GM21367 (cell line): Measurements from ENCODE around the gene WDR12.
"Not testable (repeated sequence)": the region's sequence is repeated elsewhere in the genome, so short reads cannot be mapped to it uniquely, and the experiment has no call there.

Experiments
- ATAC-seq: cut with Tn5 transposase; IDR thresholded peaks from one replicate; pipeline ENCODE4 v1.9.1; 2021; ENCODE audit not compliant: unreplicated experiment

Gene WDR12

GRCh38 chr2:202885190-202885589 is 26.3 kb downstream of the WDR12 start:
- no peak for ATAC-seq

- no peak for ATAC-seq
Observed at GRCh38 chr2:202883987-202884675, 27.3 kb downstream of the WDR12 start.

GRCh38 chr2:202881570-202881969 is 29.9 kb downstream of the WDR12 start:
- ATAC-seq, result no peak

GRCh38 chr2:202877699-202878098 is 33.8 kb downstream of the WDR12 start:
- no peak for ATAC-seq

- ATAC-seq, result peak; percentile 43
Observed at GRCh38 chr2:202871300-202872141, 40.0 kb downstream of the WDR12 start, which contains the start of gene ICA1L. Gene ICA1L (minus strand): TSS chr2:202871766. CDS start chr2:202829009, 42,757 bp downstream.

GRCh38 chr2:202870431-202871299 is 40.8 kb downstream of the WDR12 start:
- ATAC-seq, result peak; percentile 66

- ATAC-seq, result no peak
Observed at GRCh38 chr2:202861987-202862386, 49.5 kb downstream of the WDR12 start.

GRCh38 chr2:202858601-202859000 is 52.9 kb downstream of the WDR12 start:
- no peak for ATAC-seq

- ATAC-seq, result not testable (repeated sequence)
Observed at GRCh38 chr2:202849343-202849742, 62.1 kb downstream of the WDR12 start.

GRCh38 chr2:202848813-202849212 is 62.7 kb downstream of the WDR12 start:
- no peak for ATAC-seq

GRCh38 chr2:202847693-202848524 is 63.6 kb downstream of the WDR12 start:
- peak; percentile 65 for ATAC-seq

GRCh38 chr2:202844656-202845055 is 66.8 kb downstream of the WDR12 start:
- ATAC-seq, result no peak

- no peak for ATAC-seq
Observed at GRCh38 chr2:202842690-202843089, 68.8 kb downstream of the WDR12 start.

GRCh38 chr2:202841090-202841867 is 70.2 kb downstream of the WDR12 start:
- no peak for ATAC-seq

- peak; percentile 55 for ATAC-seq
Observed at GRCh38 chr2:202831242-202832220, 79.9 kb downstream of the WDR12 start.

GRCh38 chr2:202824901-202825300 is 86.6 kb downstream of the WDR12 start:
- ATAC-seq, result no peak
